ENCODE results near the gene RRAGD.

RRAGD gene

GRCh38 chr6:89315249-89315885 is 96.7 kb downstream of the RRAGD start, which contains the start of gene GABRR2:
TSS of gene GABRR2 (minus strand) at chr6:89315299. CDS start at chr6:89315165, 134 bp downstream.
- no peak for TF ChIP-seq CTCF (IDR thresholded peaks at IDR 0.05; ENCODE audit: low read depth, low read length, missing control alignments)
- H3K4me3 ChIP-seq (ENCODE audit: low read depth, low read length), result no peak within 1 kb of the TSS
- DNase-seq (ENCODE audit: low read depth), result no peak

- DNase-seq (ENCODE audit: low read depth), result no peak
- no peak for TF ChIP-seq CTCF (IDR thresholded peaks at IDR 0.05; ENCODE audit: low read depth, low read length, missing control alignments)
- no peak overlapping the region for H3K4me3 ChIP-seq (ENCODE audit: low read depth, low read length)
These were observed 97.4 kb downstream of the RRAGD start for GRCh38 chr6:89314692-89315091.

Measured in GM12864 (cell line).